Neural cell (in vitro differentiated cells): Measurements from ENCODE around the gene COL5A1. TPM values are rescaled to one million over a fixed set of nuclear protein-coding genes. Genes with fewer than 3 reads are reported as not detected.

Experiments used
- H2AFZ ChIP-seq: fragments of 200-600, 300-800 bp; sonication (generic), shearing (Covaris generic); 2 replicates; pipeline ENCODE4 v1.6.0; 2014; ENCODE audit warnings: low read depth, mild to moderate bottlenecking, antibody characterized with exemption, low read length, moderate library complexity
- H3F3A ChIP-seq: fragments of 200-600 bp; shearing (Covaris generic); 2 replicates; pipeline ENCODE4 v1.6.1; 2016; ENCODE audit warnings: mild to moderate bottlenecking, moderate library complexity, mixed read lengths, antibody characterized with exemption, low read length; ENCODE audit not compliant: insufficient read depth, poor library complexity, severe bottlenecking
- H3K27ac ChIP-seq: fragments of 200-600, 300-800 bp; sonication (generic), shearing (Covaris generic); 2 replicates; pipeline ENCODE4 v1.5.1; 2014; ENCODE audit warnings: mild to moderate bottlenecking, low read length, moderate library complexity
- H3K27me3 ChIP-seq: fragments of 300-800, 200-600 bp; sonication (generic), shearing (Covaris generic); 2 replicates; pipeline ENCODE4 v1.6.0; 2014; ENCODE audit warnings: mild to moderate bottlenecking, low read depth, low read length, moderate library complexity; ENCODE audit not compliant: insufficient read depth
- H3K36me3 ChIP-seq: fragments of 300-800, 200-600 bp; sonication (generic), shearing (Covaris generic); 2 replicates; pipeline ENCODE4 v1.5.1; 2014; ENCODE audit warnings: mild to moderate bottlenecking, antibody characterized with exemption, low read length, moderate library complexity; ENCODE audit not compliant: insufficient read depth
- H3K4me2 ChIP-seq: fragments of 300-800, 200-600 bp; sonication (generic), shearing (Covaris generic); 2 replicates; pipeline ENCODE4 v1.6.0; 2014; ENCODE audit warnings: mild to moderate bottlenecking, low read length
- H3K4me3 ChIP-seq: fragments of 300-800, 200-600 bp; sonication (generic), shearing (Covaris generic); 2 replicates; pipeline ENCODE4 v1.5.1; 2014; ENCODE audit warnings: mild to moderate bottlenecking, low read length, moderate library complexity
- H3K79me2 ChIP-seq: fragments of 200-600 bp; shearing (Covaris generic); replicated peaks from 2 replicates; pipeline ENCODE4 v1.6.0; 2014; ENCODE audit warnings: mild to moderate bottlenecking, low read length, moderate library complexity; ENCODE audit not compliant: insufficient read depth
- H3K9ac ChIP-seq: fragments of 300-800, 200-600 bp; sonication (generic), shearing (Covaris generic); 2 replicates; pipeline ENCODE4 v1.6.1; 2016; ENCODE audit warnings: mild to moderate bottlenecking, low read length, mixed read lengths
- H3K9me2 ChIP-seq: fragments of 200-600 bp; shearing (Covaris generic); 2 replicates; pipeline ENCODE4 v1.6.1; 2016; ENCODE audit warnings: mild to moderate bottlenecking, low read length, mixed read lengths; ENCODE audit not compliant: insufficient read depth
- H3K9me3 ChIP-seq: fragments of 200-600, 300-800 bp; sonication (generic), shearing (Covaris generic); 2 replicates; pipeline ENCODE4 v1.6.1; 2016; ENCODE audit warnings: mild to moderate bottlenecking, mixed run types, low read length, moderate library complexity, mixed read lengths
- H4K20me1 ChIP-seq: fragments of 200-600 bp; shearing (Covaris generic); 2 replicates; pipeline ENCODE4 v1.6.1; 2016; ENCODE audit warnings: mild to moderate bottlenecking, mixed run types; ENCODE audit not compliant: insufficient read depth
- EP300 ChIP-seq: fragments of 450-650 bp; conservative IDR thresholded peaks from 2 replicates; pipeline ENCODE4 v1.6.1; 2014; ENCODE audit warnings: antibody characterized with exemption, mild to moderate bottlenecking, moderate library complexity; ENCODE audit not compliant: poor library complexity, severe bottlenecking
- EZH2 ChIP-seq: fragments of 200-600, 300-800 bp; shearing (Covaris generic), sonication (generic); IDR thresholded peaks from 2 replicates; pipeline ENCODE4 v1.6.1; 2014; ENCODE audit warnings: antibody characterized with exemption, low read length, borderline replicate concordance, mild to moderate bottlenecking; ENCODE audit not compliant: insufficient read depth, poor library complexity, severe bottlenecking
- MXI1 ChIP-seq: fragments of 450-650 bp; conservative IDR thresholded peaks from 2 replicates; pipeline ENCODE4 v1.6.1; 2014; ENCODE audit warnings: antibody characterized with exemption, mild to moderate bottlenecking; ENCODE audit not compliant: poor library complexity, severe bottlenecking
- POLR2AphosphoS5 ChIP-seq: IDR thresholded peaks from 2 replicates; pipeline ENCODE4 v1.6.1; 2012
- RAD21 ChIP-seq: fragments of 450-650 bp; conservative IDR thresholded peaks from 2 replicates; pipeline ENCODE4 v1.6.1; 2014; ENCODE audit warnings: antibody characterized with exemption, mild to moderate bottlenecking, moderate library complexity
- REST ChIP-seq: IDR thresholded peaks from 2 replicates; pipeline ENCODE4 v1.6.1; 2012; ENCODE audit warnings: borderline replicate concordance
- SMC3 ChIP-seq: fragments of 450-650 bp; conservative IDR thresholded peaks from 2 replicates; pipeline ENCODE4 v1.6.1; 2014; ENCODE audit warnings: antibody characterized with exemption, mild to moderate bottlenecking, moderate library complexity; ENCODE audit not compliant: poor library complexity
- TAF1 ChIP-seq: IDR thresholded peaks from 2 replicates; pipeline ENCODE4 v1.6.1; 2012; ENCODE audit warnings: low read depth
- polyA plus RNA-seq: library from polyadenylated mRNA; depleted of rRNA; stranded (reverse); fragments of >200 nt; gene quantifications from 2 replicates; pipeline ENCODE4 v1.2.3, GENCODE V29; 2014
- TF ChIP-seq, protein P1 (sequence below): fragments of 450-650 bp; IDR thresholded peaks from 2 replicates; pipeline ENCODE4 v1.5.1; 2014; ENCODE audit warnings: antibody characterized with exemption, mild to moderate bottlenecking, moderate library complexity; ENCODE audit not compliant: poor library complexity, severe bottlenecking

Gene COL5A1
- polyA plus RNA-seq, 1 donor from 2014 or later = not detected

GRCh38 chr9:134641990-134642384, 384 bp downstream of the COL5A1 start:
- no peak overlapping the region for H3K27ac ChIP-seq
- TF ChIP-seq, protein P1, sequence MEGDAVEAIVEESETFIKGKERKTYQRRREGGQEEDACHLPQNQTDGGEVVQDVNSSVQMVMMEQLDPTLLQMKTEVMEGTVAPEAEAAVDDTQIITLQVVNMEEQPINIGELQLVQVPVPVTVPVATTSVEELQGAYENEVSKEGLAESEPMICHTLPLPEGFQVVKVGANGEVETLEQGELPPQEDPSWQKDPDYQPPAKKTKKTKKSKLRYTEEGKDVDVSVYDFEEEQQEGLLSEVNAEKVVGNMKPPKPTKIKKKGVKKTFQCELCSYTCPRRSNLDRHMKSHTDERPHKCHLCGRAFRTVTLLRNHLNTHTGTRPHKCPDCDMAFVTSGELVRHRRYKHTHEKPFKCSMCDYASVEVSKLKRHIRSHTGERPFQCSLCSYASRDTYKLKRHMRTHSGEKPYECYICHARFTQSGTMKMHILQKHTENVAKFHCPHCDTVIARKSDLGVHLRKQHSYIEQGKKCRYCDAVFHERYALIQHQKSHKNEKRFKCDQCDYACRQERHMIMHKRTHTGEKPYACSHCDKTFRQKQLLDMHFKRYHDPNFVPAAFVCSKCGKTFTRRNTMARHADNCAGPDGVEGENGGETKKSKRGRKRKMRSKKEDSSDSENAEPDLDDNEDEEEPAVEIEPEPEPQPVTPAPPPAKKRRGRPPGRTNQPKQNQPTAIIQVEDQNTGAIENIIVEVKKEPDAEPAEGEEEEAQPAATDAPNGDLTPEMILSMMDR = no peak
- TF ChIP-seq TAF1 (no peak), REST (no peak), EP300 (no peak), SMC3 (no peak), MXI1 (no peak), POLR2AphosphoS5 (no peak), EZH2 (no peak), RAD21 (no peak)
- H4K20me1 ChIP-seq = no peaks in the 10 kb centered on the region
- H3K9ac ChIP-seq = peak overlapping the region; percentile 16
- peak overlapping the region; percentile 74 for H3K4me3 ChIP-seq
- no peaks in the 10 kb centered on the region for H3K79me2 ChIP-seq
- no peak overlapping the region for H2AFZ ChIP-seq
- H3K36me3 ChIP-seq = no peaks in the 10 kb centered on the region
- H3F3A ChIP-seq = no peaks in the 10 kb centered on the region
- H3K9me3 ChIP-seq = no peaks in the 10 kb centered on the region
- H3K9me2 ChIP-seq = no peaks in the 10 kb centered on the region
- H3K27me3 ChIP-seq = peaks cover 30% of the 10 kb centered on the region
- peak overlapping the region; percentile 44 for H3K4me2 ChIP-seq

- Histone ChIP-seq H3K4me3 (peak overlapping the region; percentile 44), H3K9ac (no peak overlapping the region), H3K27me3 (peaks cover 30% of the 10 kb centered on the region), H4K20me1 (no peaks in the 10 kb centered on the region), H3K27ac (no peak overlapping the region), H3K4me2 (no peak overlapping the region), H3F3A (no peaks in the 10 kb centered on the region), H3K9me3 (no peaks in the 10 kb centered on the region), H3K79me2 (no peaks in the 10 kb centered on the region), H3K9me2 (no peaks in the 10 kb centered on the region), H2AFZ (no peak overlapping the region), H3K36me3 (no peaks in the 10 kb centered on the region)
- TF ChIP-seq EP300 = no peak
- no peak for TF ChIP-seq SMC3
- TF ChIP-seq EZH2 = no peak
- TF ChIP-seq, protein P1 = no peak
- TF ChIP-seq TAF1 = no peak
- no peak for TF ChIP-seq REST
- no peak for TF ChIP-seq POLR2AphosphoS5
- no peak for TF ChIP-seq RAD21
- no peak for TF ChIP-seq MXI1
Measured at GRCh38 chr9:134642385-134643181, 980 bp downstream of the COL5A1 start.
